ENCODE measurements around the gene MBTPS1. TPM values are rescaled to one million over a fixed set of nuclear protein-coding genes. Genes with fewer than 3 reads are reported as not detected.

Gene MBTPS1
- total RNA-seq, 1 donor from 2014 or later = 143 TPM

DNA sequence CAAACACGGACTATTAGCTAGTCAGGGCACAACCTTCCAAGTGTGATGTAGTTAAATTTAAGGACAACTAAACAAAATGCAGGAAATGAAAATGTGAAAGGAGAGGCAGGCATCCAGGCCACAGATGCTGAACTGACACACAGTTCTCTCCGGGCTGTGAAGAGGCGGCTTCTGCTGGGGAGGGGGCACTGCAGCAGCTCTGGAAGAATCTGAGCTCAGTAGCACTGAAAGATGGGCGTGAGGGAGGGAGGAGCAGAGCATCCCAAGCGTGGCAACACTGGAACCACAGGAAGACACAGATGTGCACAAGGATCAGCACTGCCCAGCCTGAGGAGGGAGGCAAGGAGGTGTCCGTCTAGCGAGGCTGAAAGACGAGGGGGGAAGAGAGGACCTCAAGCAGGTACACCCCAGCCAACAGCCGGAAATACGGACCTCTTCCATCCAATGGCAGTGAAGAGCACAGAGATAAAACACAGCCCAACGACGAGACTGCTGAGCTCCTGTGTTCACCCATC is 11.4 kb downstream of the MBTPS1 start:
- no peak for DNase-seq (ENCODE audit: low spot score in 2 of 2, unreplicated experiment in 2 of 2)
- H3K27ac Mint-ChIP-seq = no peak overlapping the region
- H3K4me1 Mint-ChIP-seq = no peaks in the 10 kb centered on the region
- H3K36me3 Mint-ChIP-seq = peaks cover 3% of the 10 kb centered on the region
- H3K27me3 Mint-ChIP-seq (ENCODE audit: low read depth) = no peaks in the 10 kb centered on the region
- no peak overlapping the region for H3K4me3 Mint-ChIP-seq
- no peaks in the 10 kb centered on the region for H3K9me3 Mint-ChIP-seq
- TF ChIP-seq, protein P1, sequence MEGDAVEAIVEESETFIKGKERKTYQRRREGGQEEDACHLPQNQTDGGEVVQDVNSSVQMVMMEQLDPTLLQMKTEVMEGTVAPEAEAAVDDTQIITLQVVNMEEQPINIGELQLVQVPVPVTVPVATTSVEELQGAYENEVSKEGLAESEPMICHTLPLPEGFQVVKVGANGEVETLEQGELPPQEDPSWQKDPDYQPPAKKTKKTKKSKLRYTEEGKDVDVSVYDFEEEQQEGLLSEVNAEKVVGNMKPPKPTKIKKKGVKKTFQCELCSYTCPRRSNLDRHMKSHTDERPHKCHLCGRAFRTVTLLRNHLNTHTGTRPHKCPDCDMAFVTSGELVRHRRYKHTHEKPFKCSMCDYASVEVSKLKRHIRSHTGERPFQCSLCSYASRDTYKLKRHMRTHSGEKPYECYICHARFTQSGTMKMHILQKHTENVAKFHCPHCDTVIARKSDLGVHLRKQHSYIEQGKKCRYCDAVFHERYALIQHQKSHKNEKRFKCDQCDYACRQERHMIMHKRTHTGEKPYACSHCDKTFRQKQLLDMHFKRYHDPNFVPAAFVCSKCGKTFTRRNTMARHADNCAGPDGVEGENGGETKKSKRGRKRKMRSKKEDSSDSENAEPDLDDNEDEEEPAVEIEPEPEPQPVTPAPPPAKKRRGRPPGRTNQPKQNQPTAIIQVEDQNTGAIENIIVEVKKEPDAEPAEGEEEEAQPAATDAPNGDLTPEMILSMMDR (IDR thresholded peaks at IDR 0.05; ENCODE audit: unreplicated experiment) = no peak

GRCh38 chr16:84104231-84104630 is 12.5 kb downstream of the MBTPS1 start:
- Mint-ChIP-seq H3K27me3 (ENCODE audit: low read depth) (no peaks in the 10 kb centered on the region), H3K4me1 (no peaks in the 10 kb centered on the region), H3K9me3 (no peaks in the 10 kb centered on the region), H3K36me3 (peaks cover 3% of the 10 kb centered on the region), H3K4me3 (no peak overlapping the region), H3K27ac (no peak overlapping the region)
- TF ChIP-seq, protein P1 (IDR thresholded peaks at IDR 0.05; ENCODE audit: unreplicated experiment) = no peak
- no peak for DNase-seq (ENCODE audit: low spot score in 2 of 2, unreplicated experiment in 2 of 2)

GRCh38 chr16:84103678-84104077 is 13.1 kb downstream of the MBTPS1 start:
- Mint-ChIP-seq H3K27ac (no peak overlapping the region), H3K4me1 (no peaks in the 10 kb centered on the region)

GRCh38 chr16:84098939-84099338 is 17.8 kb downstream of the MBTPS1 start:
- no peak for DNase-seq (ENCODE audit: low spot score in 2 of 2, unreplicated experiment in 2 of 2)
- Mint-ChIP-seq H3K27me3 (ENCODE audit: low read depth) (no peaks in the 10 kb centered on the region), H3K36me3 (peaks cover 18% of the 10 kb centered on the region), H3K4me1 (no peaks in the 10 kb centered on the region), H3K27ac (no peak overlapping the region), H3K9me3 (no peaks in the 10 kb centered on the region), H3K4me3 (no peak overlapping the region)
- TF ChIP-seq, protein P1 (IDR thresholded peaks at IDR 0.05; ENCODE audit: unreplicated experiment) = no peak

More at GRCh38 chr16:84103678-84104077, 13.1 kb downstream of the MBTPS1 start:
- no peak overlapping the region for H3K4me3 Mint-ChIP-seq
- no peaks in the 10 kb centered on the region for H3K27me3 Mint-ChIP-seq (ENCODE audit: low read depth)
- no peaks in the 10 kb centered on the region for H3K9me3 Mint-ChIP-seq
- no peak for DNase-seq (ENCODE audit: low spot score in 2 of 2, unreplicated experiment in 2 of 2)
- TF ChIP-seq, protein P1 (IDR thresholded peaks at IDR 0.05; ENCODE audit: unreplicated experiment) = no peak
- peaks cover 5% of the 10 kb centered on the region for H3K36me3 Mint-ChIP-seq

DNA sequence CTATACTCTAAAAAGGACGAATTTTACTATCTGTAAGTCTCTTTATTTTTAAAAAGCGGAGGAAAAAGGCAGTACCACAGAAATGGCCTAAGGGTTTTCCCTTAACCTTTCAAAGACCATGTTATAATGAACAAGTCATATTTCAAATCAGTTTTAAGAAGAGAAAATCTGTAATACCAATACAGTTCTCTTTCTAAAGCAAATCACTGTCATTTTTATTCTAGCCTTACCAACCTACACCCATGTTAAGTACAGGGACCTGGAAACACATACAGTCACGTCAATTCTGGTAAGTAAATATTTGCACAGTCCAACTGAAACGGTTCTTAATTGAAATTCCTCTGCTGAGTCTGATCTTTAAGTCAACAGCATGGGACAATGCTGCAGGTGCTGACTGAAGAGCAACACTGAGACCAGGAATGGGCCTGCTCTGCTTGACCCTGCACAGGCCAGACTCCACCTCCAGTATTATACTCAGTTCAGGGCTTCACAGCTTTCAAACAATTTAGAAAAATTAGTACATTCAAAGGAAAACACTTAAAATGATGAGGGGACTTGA is 20.2 kb downstream of the MBTPS1 start:
- DNase-seq (ENCODE audit: low spot score in 2 of 2, unreplicated experiment in 2 of 2) = no peak
- TF ChIP-seq, protein P1 (IDR thresholded peaks at IDR 0.05; ENCODE audit: unreplicated experiment) = no peak
- Mint-ChIP-seq H3K9me3 (no peaks in the 10 kb centered on the region), H3K27ac (no peak overlapping the region), H3K4me3 (no peak overlapping the region), H3K27me3 (ENCODE audit: low read depth) (no peaks in the 10 kb centered on the region), H3K36me3 (peaks cover 33% of the 10 kb centered on the region), H3K4me1 (no peaks in the 10 kb centered on the region)

All from mesothelial cell of epicardium (in vitro differentiated cells).